Right lobe of liver (tissue), 4 donors: Measurements from ENCODE around the gene NRXN3.

ENCODE experiments used
- POLR2A ChIP-seq: fragments of 450-650 bp; IDR thresholded peaks from one replicate; pipeline ENCODE4 v1.6.1; 2017; ENCODE audit warnings: antibody characterized with exemption, mild to moderate bottlenecking
- TF ChIP-seq, protein P1 (sequence below), 4 donors: fragments of 200-600 bp in 3 of 4; fragments of 450-650 bp in 1 of 4; IDR thresholded peaks; one replicate each; pipeline versions ENCODE4 v1.5.1 to v1.8.0; 2016 to 2022; ENCODE audit warnings: antibody characterized with exemption in 4 of 4, mild to moderate bottlenecking in 2 of 4
- donor health status: DM: no; HTN: no; CAD: no.
- donor health status: DM: no; HTN: no; CAD: no.
- donor health status: DM: no; HTN: yes; CAD: no.

DNA sequence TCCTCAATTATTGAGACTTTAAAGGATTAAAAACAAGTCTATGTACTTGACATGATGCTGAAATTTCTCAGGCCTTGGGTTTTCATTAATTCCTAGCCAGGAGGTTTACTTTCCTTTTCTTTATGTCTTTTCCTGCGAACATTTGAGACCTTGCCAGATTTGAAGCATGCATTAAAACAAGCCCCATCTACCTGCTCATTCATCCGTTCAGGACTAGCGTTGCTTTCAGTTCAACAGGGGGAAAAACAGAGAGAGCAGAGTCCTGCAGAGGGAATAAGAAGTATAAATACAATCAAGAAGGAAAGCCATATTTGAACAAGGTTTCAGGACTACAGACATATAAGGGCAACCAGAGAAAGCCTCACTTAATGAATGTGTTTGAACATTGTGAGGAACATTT lies 1498.8 kb downstream of the NRXN3 start:
- TF ChIP-seq, protein P1, sequence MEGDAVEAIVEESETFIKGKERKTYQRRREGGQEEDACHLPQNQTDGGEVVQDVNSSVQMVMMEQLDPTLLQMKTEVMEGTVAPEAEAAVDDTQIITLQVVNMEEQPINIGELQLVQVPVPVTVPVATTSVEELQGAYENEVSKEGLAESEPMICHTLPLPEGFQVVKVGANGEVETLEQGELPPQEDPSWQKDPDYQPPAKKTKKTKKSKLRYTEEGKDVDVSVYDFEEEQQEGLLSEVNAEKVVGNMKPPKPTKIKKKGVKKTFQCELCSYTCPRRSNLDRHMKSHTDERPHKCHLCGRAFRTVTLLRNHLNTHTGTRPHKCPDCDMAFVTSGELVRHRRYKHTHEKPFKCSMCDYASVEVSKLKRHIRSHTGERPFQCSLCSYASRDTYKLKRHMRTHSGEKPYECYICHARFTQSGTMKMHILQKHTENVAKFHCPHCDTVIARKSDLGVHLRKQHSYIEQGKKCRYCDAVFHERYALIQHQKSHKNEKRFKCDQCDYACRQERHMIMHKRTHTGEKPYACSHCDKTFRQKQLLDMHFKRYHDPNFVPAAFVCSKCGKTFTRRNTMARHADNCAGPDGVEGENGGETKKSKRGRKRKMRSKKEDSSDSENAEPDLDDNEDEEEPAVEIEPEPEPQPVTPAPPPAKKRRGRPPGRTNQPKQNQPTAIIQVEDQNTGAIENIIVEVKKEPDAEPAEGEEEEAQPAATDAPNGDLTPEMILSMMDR (IDR thresholded peaks at IDR 0.05), result no peak
- TF ChIP-seq POLR2A, result no peak
